GM12872 (cell line): ENCODE measurements around the gene PLEKHA6.

Experiments used
- CTCF ChIP-seq: IDR thresholded peaks from 3 replicates; pipeline ENCODE4 v1.5.1; 2011; ENCODE audit warnings: low read depth, mild to moderate bottlenecking, low read length, moderate library complexity; ENCODE audit not compliant: insufficient read depth

Gene PLEKHA6

DNA sequence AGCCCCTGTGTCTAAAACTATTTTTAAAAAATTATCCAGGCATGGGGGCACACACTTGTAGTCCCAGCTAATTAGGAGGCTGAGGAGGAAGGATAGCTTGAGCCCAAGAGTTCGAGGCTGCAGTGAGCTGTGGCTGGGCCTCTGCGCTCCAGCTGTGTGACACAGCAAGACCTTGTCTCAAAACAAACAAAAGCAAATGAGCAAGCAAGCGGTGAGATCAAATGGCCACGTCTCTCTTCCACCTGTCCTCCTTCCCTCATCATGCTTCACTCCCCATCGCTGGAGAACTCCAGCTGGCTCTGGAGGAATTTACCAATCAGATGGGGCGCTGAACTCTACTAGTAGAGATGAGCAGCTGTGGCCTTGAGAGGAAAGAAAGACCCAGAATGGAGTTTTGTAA lies 179.6 kb downstream of the PLEKHA6 start:
- TF ChIP-seq CTCF: no peak

- no peak for TF ChIP-seq CTCF
These were observed 181.0 kb downstream of the PLEKHA6 start for GRCh38 chr1:204178487-204179281.

DNA sequence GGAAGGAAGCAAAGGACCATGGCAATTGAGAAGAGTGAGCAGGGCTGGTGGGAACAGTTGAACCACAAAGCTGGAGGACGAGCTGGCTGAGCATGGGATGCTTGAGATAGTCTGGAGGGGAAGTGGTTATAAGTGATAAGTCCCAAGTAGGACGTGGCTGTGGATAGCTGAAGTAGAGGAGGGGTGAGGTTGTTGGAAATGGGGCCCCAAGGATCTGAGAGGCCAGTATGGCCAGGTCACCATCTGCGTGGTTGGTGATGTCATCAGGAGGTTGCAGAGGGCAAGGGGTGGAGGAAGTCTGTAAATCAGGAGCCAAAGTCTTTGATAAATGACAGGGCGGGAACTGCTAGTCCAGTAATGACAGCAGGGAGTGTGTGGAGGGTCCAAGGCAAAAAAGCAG lies 182.6 kb downstream of the PLEKHA6 start:
- no peak for TF ChIP-seq CTCF

DNA sequence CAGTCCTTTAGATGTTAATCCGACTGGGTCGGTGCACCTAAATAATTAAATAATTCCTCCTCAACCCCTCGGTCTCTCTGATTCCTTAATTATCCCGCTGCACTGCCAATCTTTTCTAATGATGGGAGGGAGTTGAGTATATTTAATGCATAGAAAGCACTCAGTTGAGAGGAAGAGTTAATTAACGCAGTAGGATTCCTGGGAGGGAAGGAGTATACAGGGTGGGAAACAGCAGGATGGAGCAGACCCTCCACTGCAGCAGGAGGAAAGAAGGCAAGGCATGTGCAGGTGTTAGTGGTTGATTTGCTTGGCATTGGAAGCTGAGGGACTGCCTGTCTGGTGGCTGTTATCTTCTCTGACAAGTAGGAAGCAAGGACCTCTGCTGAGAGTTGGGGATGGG lies 183.7 kb downstream of the PLEKHA6 start:
- no peak for TF ChIP-seq CTCF

- no peak for TF ChIP-seq CTCF
These were observed 184.8 kb downstream of the PLEKHA6 start for GRCh38 chr1:204174958-204175357.

GRCh38 chr1:204172404-204173029 lies 187.2 kb downstream of the PLEKHA6 start:
- TF ChIP-seq CTCF: no peak

DNA sequence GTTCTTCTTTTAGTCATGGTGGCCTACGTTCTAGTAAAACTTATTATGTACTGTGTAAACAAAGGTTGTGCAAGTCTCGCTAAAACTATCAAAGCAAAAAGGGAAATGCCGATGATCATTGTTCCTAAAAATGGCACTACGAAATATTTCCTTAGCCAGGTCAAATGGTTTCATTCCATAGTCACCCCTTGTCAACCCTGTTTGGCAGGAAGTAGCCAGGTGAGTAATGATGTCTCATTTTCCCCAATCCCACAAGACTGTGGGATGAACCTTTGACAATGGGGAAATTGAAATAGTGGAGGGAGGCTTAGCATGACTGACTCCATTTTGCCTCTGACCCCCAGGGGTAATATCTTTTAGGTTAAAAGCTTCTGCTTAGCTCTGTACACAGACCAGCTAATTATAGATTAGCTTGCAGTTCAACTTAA lies 188.0 kb downstream of the PLEKHA6 start:
- no peak for TF ChIP-seq CTCF
